ENCODE measurements around the gene AAGAB. TPM values are rescaled to one million over a fixed set of nuclear protein-coding genes. Genes with fewer than 3 reads are reported as not detected.
A peak's percentile ranks its signal among the peaks of the same experiment; 100 is the strongest.

The AAGAB gene
- total RNA-seq, 1 experiment from 2014 or later = 52.0 TPM

DNA sequence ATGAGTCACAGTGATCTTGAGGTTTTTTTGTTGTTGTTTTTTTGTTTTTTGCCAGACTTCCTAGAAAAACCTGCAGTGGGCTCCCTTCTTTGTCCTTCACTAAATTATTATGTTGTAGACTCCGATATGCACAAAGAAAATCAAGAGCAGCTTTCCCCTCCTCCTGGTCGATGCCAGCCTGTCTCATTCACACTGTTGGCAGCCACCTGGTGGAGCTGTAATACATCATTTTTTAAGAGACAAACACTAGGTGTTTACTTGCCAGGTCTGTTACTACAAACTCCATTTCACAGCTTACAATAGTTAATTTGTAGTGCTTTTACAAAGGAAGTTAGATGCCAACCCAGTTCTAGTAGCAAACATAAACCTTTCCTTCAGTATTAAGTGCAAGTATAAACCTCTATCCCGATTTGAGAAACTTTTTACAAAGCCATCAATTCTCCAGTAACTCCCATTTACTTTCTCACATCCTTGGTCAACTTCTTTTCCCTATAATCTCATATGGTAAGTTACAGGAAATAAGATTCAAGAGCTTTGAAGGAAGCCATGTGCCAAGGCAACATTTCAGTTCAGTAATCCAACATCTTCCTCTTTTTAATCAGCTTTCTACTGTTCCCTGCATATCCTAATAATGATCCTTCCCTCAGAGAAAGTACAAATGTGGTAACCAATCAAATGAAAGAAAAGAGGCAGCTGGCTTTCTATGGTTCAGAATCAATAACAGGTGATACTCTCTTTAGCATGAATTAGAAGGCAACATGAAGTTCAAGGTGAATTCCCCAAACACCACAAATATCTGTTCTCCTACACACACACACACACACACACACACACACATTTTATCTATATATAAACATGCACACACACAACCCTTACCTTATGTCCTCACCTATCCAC is 14.0 kb downstream of the AAGAB start:
- Histone ChIP-seq H3K4me1 (ENCODE audit: control insufficient read depth in 1 of 2, insufficient read depth in 2 of 2, low read length in 2 of 2) (peaks cover 3 to 10% of the 10 kb centered on the region in 2 experiments; a peak in 3 of 4 replicates), H3K27ac (ENCODE audit: low read depth, low read length) (no peak overlapping the region), H3K79me2 (ENCODE audit: insufficient read depth, low read length) (peaks cover 86% of the 10 kb centered on the region), H3K9me3 (ENCODE audit: control insufficient read depth in 1 of 2, insufficient read depth in 1 of 2, low read depth in 1 of 2, low read length in 2 of 2) (no peaks in the 10 kb centered on the region), H3K9ac (ENCODE audit: low read length) (no peak overlapping the region), H3K36me3 (ENCODE audit: control insufficient read depth in 1 of 2, insufficient read depth in 2 of 2, low read length in 2 of 2) (no peaks in the 10 kb centered on the region), H3K4me3 (replicated peaks in 1 of 2; ENCODE audit: low read depth in 1 of 2, low read length in 2 of 2) (no peak overlapping the region), H4K20me1 (ENCODE audit: insufficient read depth) (peaks cover 10% of the 10 kb centered on the region; the same call in 1 of the 2 replicates), H2AFZ (ENCODE audit: low read depth, low read length, poor library complexity, severe bottlenecking) (no peak overlapping the region), H3K9me2 (ENCODE audit: insufficient read depth) (no peaks in the 10 kb centered on the region), H3K4me2 (ENCODE audit: low read length) (peak overlapping the region; percentile 30; the same call in 1 of the 2 replicates), H3K27me3 (ENCODE audit: insufficient read depth, low read length) (no peaks in the 10 kb centered on the region)
- ChIA-PET POLR2A (no interaction called here), CTCF (interaction anchor here (0.7 to 2.0 kb wide), 7 partner anchors 10 to 116 kb away, joined by 3 to 6 read pairs (median 3); partner anchors contain the start of genes AAGAB and IQCH), RAD21 (ENCODE audit: low non-redundant PET in 1 of 2, low total read pairs in 2 of 2, uncharacterized antibody in 2 of 2, unreplicated experiment in 2 of 2) (interaction anchor here (1.3 kb wide), 2 partner anchors 64 to 294 kb away, joined by 3 to 4 read pairs; no protein-coding TSS in a partner anchor)
- no TSS peak for BruUV-seq (replicated peaks)
- DNase-seq (ENCODE audit: low read depth, low spot score) (peak; percentile 21), ATAC-seq (peak; percentile 89)
- TF ChIP-seq, protein P1, sequence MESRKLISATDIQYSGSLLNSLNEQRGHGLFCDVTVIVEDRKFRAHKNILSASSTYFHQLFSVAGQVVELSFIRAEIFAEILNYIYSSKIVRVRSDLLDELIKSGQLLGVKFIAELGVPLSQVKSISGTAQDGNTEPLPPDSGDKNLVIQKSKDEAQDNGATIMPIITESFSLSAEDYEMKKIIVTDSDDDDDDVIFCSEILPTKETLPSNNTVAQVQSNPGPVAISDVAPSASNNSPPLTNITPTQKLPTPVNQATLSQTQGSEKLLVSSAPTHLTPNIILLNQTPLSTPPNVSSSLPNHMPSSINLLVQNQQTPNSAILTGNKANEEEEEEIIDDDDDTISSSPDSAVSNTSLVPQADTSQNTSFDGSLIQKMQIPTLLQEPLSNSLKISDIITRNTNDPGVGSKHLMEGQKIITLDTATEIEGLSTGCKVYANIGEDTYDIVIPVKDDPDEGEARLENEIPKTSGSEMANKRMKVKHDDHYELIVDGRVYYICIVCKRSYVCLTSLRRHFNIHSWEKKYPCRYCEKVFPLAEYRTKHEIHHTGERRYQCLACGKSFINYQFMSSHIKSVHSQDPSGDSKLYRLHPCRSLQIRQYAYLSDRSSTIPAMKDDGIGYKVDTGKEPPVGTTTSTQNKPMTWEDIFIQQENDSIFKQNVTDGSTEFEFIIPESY (IDR thresholded peaks at IDR 0.05; ENCODE audit: extremely low read depth, insufficient replicate concordance, low read length) = no peak
- TF ChIP-seq RAD21 (IDR thresholded peaks at IDR 0.05; ENCODE audit: low read depth) = peak; percentile 68
- TF ChIP-seq, protein P2, sequence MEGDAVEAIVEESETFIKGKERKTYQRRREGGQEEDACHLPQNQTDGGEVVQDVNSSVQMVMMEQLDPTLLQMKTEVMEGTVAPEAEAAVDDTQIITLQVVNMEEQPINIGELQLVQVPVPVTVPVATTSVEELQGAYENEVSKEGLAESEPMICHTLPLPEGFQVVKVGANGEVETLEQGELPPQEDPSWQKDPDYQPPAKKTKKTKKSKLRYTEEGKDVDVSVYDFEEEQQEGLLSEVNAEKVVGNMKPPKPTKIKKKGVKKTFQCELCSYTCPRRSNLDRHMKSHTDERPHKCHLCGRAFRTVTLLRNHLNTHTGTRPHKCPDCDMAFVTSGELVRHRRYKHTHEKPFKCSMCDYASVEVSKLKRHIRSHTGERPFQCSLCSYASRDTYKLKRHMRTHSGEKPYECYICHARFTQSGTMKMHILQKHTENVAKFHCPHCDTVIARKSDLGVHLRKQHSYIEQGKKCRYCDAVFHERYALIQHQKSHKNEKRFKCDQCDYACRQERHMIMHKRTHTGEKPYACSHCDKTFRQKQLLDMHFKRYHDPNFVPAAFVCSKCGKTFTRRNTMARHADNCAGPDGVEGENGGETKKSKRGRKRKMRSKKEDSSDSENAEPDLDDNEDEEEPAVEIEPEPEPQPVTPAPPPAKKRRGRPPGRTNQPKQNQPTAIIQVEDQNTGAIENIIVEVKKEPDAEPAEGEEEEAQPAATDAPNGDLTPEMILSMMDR (IDR thresholded peaks at IDR 0.05 in 2 of 3, conservative IDR thresholded peaks at IDR 0.05 in 1 of 3; ENCODE audit: borderline replicate concordance in 1 of 3, insufficient read depth in 1 of 3, low read depth in 2 of 3, low read length in 2 of 3) = peak; percentile 41 to 72 (median 46); a peak in 5 of 6 replicates
- intact Hi-C loops (cut with micrococcal nuclease) = loop anchor here (10.0 kb wide), 1 partner anchor 594 kb away; no protein-coding TSS in a partner anchor

All from HCT116 (cell line).